Breast epithelium (tissue), 3 donors: ENCODE results near the gene SLC6A8.

Experiments
- POLR2A ChIP-seq: fragments of 450-650 bp; IDR thresholded peaks from one replicate; pipeline ENCODE4 v1.6.1; 2016; ENCODE audit warnings: antibody characterized with exemption, mild to moderate bottlenecking, moderate library complexity
- TF ChIP-seq, protein P1 (sequence below), 3 donors: fragments of 450-650 bp; IDR thresholded peaks; one replicate each; pipeline ENCODE4 v1.5.1; 2016 to 2017; ENCODE audit warnings: antibody characterized with exemption in 3 of 3, mild to moderate bottlenecking in 3 of 3, moderate library complexity in 3 of 3

DNA sequence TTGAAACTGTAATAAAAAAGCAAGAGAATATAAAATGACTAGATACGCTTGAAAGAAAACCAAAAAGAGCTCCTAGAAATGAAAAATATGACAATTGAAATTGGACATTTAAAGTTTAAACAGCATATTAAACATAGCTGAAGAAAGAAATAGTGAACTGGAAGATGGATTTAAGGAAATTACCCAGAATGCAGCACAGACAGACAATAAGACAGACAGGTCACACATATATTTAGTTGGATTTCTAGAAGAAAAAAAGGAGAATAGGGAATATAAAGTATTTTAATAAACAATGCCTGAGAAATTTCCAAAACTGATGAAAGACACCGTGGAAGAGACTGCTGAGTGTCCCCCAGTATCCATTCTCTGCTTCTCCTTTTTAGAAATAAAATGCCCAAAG is 34.2 kb upstream of the SLC6A8 start:
- TF ChIP-seq, protein P1, sequence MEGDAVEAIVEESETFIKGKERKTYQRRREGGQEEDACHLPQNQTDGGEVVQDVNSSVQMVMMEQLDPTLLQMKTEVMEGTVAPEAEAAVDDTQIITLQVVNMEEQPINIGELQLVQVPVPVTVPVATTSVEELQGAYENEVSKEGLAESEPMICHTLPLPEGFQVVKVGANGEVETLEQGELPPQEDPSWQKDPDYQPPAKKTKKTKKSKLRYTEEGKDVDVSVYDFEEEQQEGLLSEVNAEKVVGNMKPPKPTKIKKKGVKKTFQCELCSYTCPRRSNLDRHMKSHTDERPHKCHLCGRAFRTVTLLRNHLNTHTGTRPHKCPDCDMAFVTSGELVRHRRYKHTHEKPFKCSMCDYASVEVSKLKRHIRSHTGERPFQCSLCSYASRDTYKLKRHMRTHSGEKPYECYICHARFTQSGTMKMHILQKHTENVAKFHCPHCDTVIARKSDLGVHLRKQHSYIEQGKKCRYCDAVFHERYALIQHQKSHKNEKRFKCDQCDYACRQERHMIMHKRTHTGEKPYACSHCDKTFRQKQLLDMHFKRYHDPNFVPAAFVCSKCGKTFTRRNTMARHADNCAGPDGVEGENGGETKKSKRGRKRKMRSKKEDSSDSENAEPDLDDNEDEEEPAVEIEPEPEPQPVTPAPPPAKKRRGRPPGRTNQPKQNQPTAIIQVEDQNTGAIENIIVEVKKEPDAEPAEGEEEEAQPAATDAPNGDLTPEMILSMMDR (IDR thresholded peaks at IDR 0.05) = no peak
- TF ChIP-seq POLR2A = no peak
